IPS DF 4.7 (cell line): ENCODE measurements around the gene TNRC18.

Source experiments
- DNase-seq: peaks from one replicate; pipeline ENCODE4 v3.0.0-alpha.2; 2013; ENCODE audit warnings: low spot score; ENCODE audit errors: extremely low read depth

The TNRC18 gene

DNA sequence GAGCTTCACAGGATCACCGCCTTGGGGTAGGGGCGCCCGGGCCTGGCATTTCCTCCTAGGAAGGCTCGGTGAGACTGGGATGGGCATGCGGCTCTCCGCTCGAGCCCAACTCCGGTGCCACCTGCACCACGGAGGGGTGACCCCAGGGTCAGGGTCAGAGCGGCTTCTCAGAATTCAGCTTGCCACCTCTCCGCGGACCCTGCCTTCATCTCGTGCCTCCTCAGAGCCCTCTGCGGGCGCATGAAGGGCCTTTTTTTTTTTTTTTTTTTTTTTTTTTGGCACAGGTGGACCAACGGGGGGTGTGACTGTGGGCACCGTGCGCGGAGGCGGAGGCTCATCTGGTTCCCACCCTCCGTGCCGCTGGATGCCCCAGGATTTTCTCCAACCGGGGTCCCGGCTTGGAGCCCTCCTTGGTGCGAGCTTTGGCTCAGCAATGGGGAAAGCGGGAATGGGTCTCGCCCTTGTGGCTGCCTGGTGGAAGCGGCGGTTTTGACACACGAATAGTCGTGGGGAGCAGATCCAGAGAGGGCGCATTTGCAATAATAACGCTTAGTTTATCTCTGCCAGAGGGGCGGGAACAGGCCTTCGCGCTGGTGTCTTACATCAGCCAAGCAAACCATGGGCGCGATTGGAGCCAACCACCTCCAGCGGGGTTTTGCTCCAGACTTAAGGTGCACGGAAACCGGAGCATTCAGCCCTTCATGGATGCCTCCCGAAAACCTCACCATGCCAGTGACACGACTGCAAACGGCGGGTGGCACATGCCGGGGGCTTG, 5.0 kb upstream of the TNRC18 start:
- no peak for DNase-seq

DNA sequence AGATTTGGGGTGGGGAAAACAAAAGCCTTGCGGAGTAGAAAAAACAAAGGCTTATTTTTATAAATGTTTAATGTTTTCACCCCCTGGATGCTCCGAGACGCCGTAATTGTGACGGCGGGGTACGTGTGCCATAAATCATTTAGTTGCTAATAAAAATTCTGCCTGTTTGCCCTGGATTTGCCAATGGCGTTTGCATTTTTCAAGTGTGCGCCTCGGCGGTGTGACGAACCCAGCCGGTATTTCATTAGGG, 2.5 kb upstream of the TNRC18 start:
- DNase-seq, result no peak

DNA sequence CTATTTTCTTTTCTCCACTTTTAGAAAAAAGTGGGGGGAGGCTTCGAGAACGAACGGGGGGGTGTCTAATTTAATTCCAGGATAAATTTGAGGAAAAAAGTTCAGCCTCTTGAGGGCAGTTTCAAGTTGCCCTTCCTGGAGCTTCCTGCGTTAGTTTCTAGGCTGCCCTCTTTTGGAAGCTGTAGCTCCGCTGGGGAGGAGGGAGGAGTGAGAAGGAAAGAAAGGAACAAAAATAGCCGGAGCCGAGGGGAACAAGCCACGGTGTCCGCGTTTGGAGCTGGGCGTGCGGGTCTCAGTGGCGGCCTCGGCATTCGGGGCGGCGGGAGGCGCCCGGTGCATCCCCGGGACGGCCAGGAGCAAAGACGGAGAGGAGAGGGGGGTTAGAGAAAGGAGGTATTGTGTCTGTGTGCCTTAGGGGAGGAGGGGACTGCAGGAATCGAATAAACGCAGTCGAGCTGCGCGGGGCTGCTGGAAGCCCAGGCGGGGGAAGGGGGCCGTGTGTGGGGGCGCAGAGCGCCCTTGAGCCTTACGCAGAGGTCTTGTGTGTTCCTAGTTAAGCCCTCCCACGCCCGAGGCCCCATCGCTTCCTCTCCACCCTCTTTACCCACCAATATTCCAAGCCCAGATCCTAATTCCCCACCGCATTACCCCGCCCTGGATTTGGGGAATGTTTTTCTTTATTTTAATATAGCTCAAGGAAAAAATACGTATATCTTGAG, 2.0 kb upstream of the TNRC18 start:
- no peak for DNase-seq

DNA sequence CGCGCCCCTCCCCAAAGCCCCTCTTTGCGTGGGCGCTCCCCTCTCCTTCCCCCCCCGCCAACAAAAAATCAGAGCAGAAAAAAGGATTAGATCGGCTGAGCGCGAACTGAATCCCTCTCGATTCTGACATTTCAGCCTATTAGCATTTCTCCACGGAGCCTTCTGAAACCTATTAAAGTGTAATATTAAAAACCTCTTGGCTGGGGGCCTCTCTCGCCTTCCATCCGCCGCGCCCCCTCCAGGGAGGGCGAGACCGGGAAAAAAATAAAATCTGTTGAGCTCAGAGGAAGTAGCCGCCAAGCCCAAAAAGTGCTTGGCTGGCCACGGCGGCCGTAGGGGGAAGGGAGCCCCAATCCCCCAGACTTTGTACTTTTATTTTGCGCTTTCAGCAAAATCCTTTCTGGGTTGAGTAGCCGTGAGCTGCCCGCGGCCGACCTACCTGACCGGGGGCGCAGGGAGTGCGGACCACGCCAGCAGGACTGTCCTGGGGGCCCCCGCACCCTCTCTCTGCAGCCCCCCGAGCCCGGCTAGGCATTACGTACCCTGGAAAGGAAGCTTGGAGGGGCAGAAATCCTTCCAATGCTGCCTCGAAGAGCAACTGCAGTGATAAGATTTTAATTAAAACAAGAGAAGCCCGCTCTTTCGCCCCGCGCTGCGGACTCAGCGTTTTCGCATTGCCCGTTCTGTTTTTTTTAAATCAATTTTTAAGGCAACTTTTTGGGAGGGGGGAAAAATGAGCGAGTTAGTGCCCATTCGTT, 1.3 kb upstream of the TNRC18 start:
- no peak for DNase-seq

DNA sequence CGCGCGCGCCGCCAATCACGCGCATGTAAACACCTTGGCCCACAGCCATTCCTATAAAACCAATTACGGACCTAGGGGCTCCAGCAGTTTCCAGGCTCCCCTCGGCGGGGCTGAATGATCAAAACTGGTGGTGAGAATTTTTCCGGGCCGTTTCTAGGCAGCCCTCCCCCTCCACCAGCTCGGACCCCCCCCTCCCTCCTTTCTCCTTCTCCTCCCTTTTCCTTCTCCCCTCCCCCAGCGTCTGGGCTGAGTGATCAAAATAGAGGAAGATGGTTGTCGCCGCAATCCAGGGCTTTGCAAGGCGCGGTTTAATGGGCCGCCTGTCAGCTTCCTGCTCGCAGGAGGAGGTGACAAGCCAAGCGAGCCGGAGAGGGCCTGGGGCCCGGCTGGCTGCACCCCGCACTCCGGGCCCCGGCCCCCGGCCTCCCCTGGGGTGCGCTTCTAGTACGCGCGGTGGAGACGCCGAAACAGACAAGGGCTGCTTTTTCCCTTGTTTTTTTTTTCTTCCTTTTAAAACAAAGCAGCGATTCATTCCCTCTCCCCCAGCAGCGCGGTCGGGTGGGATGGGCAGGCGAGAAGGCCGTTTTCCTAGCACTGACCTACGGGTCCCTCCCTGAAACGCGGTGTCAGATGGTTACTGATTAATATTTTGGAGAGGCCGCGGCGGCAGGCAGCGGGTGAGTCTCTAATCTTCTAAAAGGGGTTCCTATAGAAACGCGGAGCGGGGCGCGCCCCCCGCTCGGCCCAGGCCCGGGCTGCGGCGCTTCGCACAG, 528 bp upstream of the TNRC18 start:
- no peak for DNase-seq

GRCh38 chr7:5422396-5423305, 983 bp downstream of the TNRC18 start:
- DNase-seq, result no peak

DNA sequence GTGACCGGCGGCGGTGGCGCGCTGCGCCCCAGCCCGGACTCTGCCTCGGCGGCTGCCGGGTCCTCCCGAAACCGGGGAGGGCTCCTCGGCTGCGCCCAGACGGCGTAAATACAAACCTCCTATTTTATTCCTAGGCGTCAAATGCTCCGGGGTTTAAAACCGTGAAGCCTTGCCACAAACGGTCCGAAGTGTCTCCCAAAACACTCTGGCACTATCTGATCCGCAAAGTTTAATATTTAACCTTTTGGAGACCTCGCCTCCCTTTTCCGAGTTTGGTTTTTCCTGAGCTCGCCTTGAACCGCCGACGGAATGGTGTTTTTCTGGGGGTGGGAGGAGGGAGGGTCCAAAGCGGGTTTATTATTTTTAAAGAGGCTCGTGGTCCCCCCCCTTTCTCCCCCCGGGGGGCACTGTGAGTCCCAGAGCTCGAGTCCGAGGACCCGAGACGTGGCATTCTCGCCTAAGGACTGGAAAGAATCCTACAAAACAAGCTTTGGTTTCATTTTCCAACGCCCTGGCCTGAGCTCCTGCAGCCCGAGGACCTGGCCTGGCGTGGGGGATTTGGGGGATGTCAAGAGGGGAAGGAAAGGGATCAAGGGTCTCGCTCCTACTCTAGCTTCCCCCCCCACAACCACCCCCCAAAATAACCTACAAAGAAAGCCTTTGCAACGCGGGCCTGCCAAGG, 1.8 kb downstream of the TNRC18 start:
- no peak for DNase-seq

- no peak for DNase-seq
Measured at GRCh38 chr7:5420881-5421713, 2.5 kb downstream of the TNRC18 start.

GRCh38 chr7:5420067-5420880, 3.4 kb downstream of the TNRC18 start:
- no peak for DNase-seq

DNA sequence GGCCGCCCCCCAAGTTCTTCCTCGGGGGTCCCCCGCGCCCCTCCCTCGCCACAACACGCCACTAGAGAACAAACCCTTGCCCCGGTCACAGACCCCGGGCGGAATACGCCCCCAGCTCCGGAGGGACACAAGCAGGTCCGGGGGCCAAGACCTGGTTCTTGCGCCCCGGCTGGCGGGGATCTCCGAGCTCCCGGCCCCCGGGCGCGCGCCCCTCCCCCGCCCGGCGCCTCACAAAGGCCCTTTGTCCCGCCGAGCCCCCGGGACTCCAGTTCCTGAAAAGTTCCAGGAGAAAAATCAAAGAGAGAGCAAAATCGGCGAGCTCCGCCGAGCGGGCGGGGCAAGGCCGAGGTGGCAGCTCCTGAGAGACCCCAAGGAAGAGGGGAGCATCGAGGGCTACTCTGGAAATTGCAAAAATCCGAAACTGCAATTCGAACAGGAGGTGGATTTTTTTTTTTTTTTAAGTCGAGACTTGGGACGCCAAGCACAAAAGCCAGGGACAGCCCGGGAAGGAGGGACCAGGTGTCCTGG, 4.0 kb downstream of the TNRC18 start:
- no peak for DNase-seq

DNA sequence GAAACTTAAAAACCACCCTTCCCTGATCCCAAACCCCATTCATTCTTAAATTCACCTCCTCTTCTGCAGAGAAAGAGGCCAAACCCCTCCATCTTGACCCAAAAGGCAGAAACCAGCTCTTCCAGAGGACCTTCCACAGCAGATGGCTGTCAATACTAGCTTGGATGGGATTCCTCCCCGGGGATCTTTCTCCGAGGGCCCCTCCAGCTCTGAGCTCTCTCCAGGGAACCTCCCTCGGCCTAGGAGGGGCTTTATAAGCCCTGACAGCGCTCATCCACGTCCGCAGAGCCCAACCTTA, 5.4 kb downstream of the TNRC18 start:
- DNase-seq, result no peak

- no peak for DNase-seq
Measured at GRCh38 chr7:5417106-5418071, 6.2 kb downstream of the TNRC18 start.

DNA sequence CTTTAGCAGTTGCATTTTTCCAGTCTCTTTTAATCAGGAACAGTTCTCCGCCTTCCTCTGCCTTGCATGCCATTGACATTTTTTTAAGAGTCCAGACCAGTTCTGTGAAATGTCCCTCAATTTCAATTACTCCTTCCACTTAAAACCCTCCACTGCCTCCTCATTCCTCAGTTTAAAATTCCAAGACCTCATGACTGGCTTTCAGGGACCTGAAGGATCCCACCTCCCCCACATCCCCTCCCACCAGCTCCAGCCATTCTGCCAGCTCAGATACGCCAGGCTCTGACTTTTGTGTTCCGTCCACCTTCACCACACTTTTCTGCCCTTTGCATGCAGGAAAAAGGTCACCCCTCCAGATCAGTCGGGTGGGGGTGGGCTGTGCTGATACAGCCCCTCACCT, 8.7 kb downstream of the TNRC18 start:
- DNase-seq, result no peak

DNA sequence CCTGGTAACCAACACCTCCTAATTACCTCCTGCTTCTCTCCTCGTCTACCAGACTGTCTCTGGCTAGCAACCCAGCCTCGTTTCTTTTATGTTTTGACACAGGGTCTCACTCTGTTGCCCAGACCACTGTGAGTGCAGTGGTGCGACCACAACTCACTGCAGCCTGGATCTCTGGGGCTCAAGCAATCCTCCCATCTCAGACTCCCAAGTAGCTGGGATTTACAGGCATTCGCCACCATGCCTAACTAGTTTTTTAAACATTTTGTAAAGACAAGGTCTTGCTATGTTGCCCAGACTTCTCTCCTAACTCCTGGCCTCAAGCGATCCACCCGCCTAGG, 10.2 kb downstream of the TNRC18 start:
- DNase-seq, result no peak

DNA sequence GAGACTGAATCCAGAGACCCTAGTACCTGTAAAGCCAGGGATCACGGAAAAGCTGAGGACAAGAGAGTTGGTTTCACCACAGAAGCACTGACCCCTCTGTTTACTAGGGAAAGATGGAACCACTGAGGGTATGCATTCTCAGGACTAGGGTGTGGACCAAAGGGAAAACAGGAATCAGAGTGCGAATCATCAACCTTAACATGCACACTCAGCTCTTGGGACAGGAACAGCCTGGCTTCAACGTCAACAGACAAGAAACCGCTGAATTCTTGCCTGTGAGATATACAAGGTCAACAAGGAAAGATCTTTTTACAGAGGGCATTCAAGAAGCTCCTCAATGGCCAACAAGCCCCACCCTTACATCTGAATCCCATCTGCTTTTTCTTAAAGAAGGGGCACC, 14.9 kb downstream of the TNRC18 start:
- no peak for DNase-seq

DNA sequence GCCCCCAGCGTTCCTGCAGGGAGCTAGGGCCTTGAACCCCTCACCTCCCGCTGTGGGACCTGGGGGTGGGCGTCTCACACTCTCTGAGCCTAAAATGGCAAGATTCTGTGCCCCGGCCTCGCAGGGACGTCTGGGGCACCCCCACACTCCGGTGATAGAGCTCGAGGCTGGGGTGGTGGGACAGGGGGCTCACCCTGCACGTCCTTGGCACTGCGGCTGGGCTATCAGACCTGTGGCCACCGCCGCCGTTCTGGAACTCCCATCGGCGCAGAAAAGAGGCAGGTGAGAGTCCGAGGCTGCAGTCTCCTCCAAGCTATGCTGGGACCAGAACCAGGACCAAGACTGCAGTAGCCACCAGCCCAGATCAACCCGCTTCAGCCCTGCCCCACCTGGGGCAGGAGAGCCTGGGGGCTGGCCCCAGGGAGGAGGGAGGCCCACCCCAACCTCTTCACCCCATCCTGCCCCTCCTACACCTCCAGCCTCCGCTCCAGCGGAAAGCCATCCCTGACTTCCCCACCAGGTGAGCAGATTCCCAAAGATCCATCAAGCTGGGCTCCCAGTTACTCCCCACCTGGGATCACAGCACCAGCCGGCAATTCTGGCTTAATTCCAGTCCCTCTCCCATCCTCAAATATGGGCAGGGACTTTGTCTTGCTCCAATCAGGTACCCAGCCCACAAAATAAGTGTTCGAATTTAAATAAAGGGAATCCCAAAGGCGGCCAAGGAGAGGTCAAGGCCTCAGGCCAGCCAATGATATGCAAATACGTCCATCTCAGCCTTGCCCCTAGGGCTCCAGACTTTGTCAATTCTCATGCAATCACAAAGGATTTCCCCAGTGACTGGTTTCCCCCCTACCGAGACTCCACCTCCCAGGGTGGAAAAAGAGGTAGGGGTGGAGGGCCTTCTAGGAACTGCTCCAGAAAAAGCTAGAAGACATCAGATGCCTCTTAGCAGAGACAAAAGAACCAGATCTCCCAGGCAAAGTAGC, 16.4 kb downstream of the TNRC18 start:
- DNase-seq, result peak; percentile 94
